ENCODE measurements around the gene CAMK2N2.
"Not testable (repeated sequence)": the region's sequence is repeated elsewhere in the genome, so short reads cannot be mapped to it uniquely, and the experiment has no call there.

CAMK2N2 gene

DNA sequence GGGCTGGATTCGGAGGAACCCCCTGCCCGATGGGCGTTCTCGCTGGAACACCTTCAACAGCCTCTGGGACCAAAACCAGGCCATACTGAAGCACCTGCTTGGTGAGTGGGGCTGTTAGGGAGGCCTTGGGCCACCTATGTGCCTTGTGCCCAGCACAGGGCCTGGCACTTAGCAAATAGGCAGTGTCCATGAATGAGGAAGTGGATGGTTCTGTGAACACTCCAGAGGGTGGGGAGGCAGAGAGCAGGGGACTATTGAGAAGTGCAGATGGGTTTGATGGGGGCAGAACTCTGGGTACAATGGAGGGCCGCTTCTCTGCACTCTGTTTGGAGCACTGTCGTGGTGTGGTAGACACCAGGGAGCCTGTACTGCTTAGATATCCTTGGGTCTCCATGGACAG lies 16.0 kb upstream of the CAMK2N2 start:
- in situ Hi-C loops (cut with HindIII; ENCODE audit: low sequenced_read_pairs): no loop called here
- H3K4me3 ChIP-seq (ENCODE audit: low read depth, low read length): no peak overlapping the region

GRCh38 chr3:184275961-184276910 lies 14.9 kb upstream of the CAMK2N2 start, which contains the start of gene ECE2:
TSS of gene ECE2 (plus strand) at chr3:184276022. CDS start at chr3:184276154, 132 bp downstream.
- in situ Hi-C loops (cut with HindIII; ENCODE audit: low sequenced_read_pairs): no loop called here
- TF ChIP-seq CTCF (IDR thresholded peaks at IDR 0.05; ENCODE audit: low read depth, low read length, missing control alignments): no peak
- no peak within 1 kb of the TSS for H3K4me3 ChIP-seq (ENCODE audit: low read depth, low read length)
- no peak for DNase-seq (ENCODE audit: low read depth)

More for the DNA sequence above, 16.0 kb upstream of the CAMK2N2 start:
- DNase-seq (ENCODE audit: low read depth): no peak
- TF ChIP-seq CTCF (IDR thresholded peaks at IDR 0.05; ENCODE audit: low read depth, low read length, missing control alignments): no peak

DNA sequence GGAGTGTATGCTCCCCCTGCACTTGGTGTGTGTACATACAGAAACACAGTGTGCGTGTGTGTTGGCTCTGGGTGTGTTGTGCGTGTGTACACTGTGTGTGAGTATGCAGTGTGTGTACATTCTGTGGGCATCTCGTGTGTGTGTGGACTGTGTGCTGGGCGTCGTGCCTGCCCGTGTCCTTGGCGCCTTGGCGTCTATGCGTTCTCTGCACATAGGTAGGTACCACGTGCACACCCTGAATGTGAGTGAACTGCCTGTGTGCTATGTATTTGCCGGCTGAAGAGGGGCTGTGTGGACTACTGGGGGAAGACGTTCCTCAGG lies 14.0 kb upstream of the CAMK2N2 start:
- no peak for DNase-seq (ENCODE audit: low read depth)
- no peak for TF ChIP-seq CTCF (IDR thresholded peaks at IDR 0.05; ENCODE audit: low read depth, low read length, missing control alignments)
- in situ Hi-C loops (cut with HindIII; ENCODE audit: low sequenced_read_pairs): no loop called here
- H3K4me3 ChIP-seq (ENCODE audit: low read depth, low read length): no peak overlapping the region

DNA sequence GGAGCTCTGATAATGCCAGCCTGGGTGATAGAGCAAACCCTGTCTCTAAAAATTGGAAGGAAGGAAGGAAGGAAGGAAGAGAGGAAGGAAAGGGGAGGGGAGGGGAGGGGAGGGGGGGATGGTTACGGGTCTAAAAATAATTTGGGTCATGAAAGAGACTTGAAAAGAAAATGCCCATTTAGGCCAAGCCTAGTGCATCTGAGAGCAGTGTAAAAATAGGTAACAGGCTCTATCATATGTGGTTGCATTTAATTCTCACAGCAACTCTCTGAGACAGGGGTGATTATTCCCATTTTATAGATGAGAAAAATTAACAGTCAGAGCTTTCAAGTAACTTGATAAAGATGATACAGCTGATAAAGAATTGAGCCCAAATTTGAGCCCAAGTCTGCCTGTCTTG lies 10.9 kb upstream of the CAMK2N2 start:
- in situ Hi-C loops (cut with HindIII; ENCODE audit: low sequenced_read_pairs): no loop called here
- TF ChIP-seq CTCF (IDR thresholded peaks at IDR 0.05; ENCODE audit: low read depth, low read length, missing control alignments): no peak
- DNase-seq (ENCODE audit: low read depth): no peak
- no peak overlapping the region for H3K4me3 ChIP-seq (ENCODE audit: low read depth, low read length)

DNA sequence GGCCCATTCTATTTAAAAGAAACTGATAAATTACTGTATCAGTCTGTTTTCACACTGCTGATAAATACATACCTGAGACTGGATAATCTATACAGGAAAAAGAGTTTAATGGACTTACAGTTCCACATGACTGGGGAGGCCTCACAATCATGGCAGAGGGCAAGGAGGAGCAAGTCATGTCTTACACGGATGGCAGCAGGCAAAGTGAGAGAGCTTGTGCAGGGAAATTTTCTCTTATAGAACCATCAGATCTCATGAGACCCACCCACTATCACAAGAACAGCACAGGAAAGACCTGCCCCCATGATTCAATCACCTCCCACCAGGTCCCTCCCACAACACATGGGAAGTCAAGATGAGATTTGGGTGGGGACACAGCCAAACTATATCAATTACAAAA lies 5.9 kb upstream of the CAMK2N2 start:
- not testable (repeated sequence) for H3K4me3 ChIP-seq (ENCODE audit: low read depth, low read length); DNase-seq (ENCODE audit: low read depth)
- in situ Hi-C loops (cut with HindIII; ENCODE audit: low sequenced_read_pairs): loop anchor here (5.0 kb wide), 1 partner anchor 100 kb away; no protein-coding TSS in a partner anchor

DNA sequence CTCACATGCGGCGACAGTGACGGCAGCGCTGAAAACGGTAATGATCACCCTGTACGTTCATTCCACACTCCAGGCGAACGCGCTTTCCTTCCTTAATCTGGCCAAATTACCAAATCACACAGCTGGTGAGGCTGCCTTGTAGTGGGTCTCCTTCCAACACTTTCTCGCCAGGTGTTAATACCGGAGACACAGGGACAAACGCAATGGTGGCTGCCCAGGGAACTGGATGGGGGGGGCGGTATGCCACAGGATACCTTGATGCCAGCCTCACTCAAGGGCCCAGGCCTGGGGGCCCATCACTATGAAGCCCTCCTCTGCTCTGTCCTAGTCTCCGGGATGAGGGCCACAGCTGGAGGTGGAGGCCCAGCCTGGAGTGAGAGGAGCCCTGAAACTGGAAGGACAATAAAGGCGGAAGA lies 1.4 kb upstream of the CAMK2N2 start:
- no peak for TF ChIP-seq CTCF (IDR thresholded peaks at IDR 0.05; ENCODE audit: low read depth, low read length, missing control alignments)
- no peak for DNase-seq (ENCODE audit: low read depth)
- in situ Hi-C loops (cut with HindIII; ENCODE audit: low sequenced_read_pairs): no loop called here

More for the DNA sequence above, 1.4 kb upstream of the CAMK2N2 start:
- H3K4me3 ChIP-seq (ENCODE audit: low read depth, low read length): no peak overlapping the region

Measured in astrocyte of the cerebellum (primary cell).